GM19467 (cell line): Measurements from ENCODE around the gene EVA1C.
"Not testable (repeated sequence)": the region's sequence is repeated elsewhere in the genome, so short reads cannot be mapped to it uniquely, and the experiment has no call there.

ENCODE experiments used
- ATAC-seq: cut with Tn5 transposase; IDR thresholded peaks from one replicate; pipeline ENCODE4 v1.9.1; 2021; ENCODE audit warnings: mild to moderate bottlenecking, moderate library complexity; ENCODE audit not compliant: unreplicated experiment

Gene EVA1C

GRCh38 chr21:32494934-32495709, 82.6 kb downstream of the EVA1C start:
- no peak for ATAC-seq

GRCh38 chr21:32496568-32496967, 84.1 kb downstream of the EVA1C start:
- no peak for ATAC-seq

- ATAC-seq, result no peak
Measured at GRCh38 chr21:32499249-32500055, 86.9 kb downstream of the EVA1C start.

GRCh38 chr21:32503641-32504040, 91.1 kb downstream of the EVA1C start:
- not testable (repeated sequence) for ATAC-seq

- not testable (repeated sequence) for ATAC-seq
Measured at GRCh38 chr21:32505767-32506166, 93.3 kb downstream of the EVA1C start.

GRCh38 chr21:32506411-32506965, 94.0 kb downstream of the EVA1C start:
- not testable (repeated sequence) for ATAC-seq

- no peak for ATAC-seq
Measured at GRCh38 chr21:32507342-32507919, 94.9 kb downstream of the EVA1C start.

- ATAC-seq, result not testable (repeated sequence)
Measured at GRCh38 chr21:32508036-32508435, 95.5 kb downstream of the EVA1C start.

- ATAC-seq, result no peak
Measured at GRCh38 chr21:32508558-32508957, 96.1 kb downstream of the EVA1C start.

- not testable (repeated sequence) for ATAC-seq
Measured at GRCh38 chr21:32508975-32509374, 96.5 kb downstream of the EVA1C start.

- ATAC-seq, result no peak
Measured at GRCh38 chr21:32514275-32515055, 102.0 kb downstream of the EVA1C start.

- no peak for ATAC-seq
Measured at GRCh38 chr21:32515874-32516273, 103.4 kb downstream of the EVA1C start.

GRCh38 chr21:32516756-32517649, 104.5 kb downstream of the EVA1C start:
- no peak for ATAC-seq

GRCh38 chr21:32519945-32520874, 107.7 kb downstream of the EVA1C start:
- no peak for ATAC-seq

- ATAC-seq, result no peak
Measured at GRCh38 chr21:32520875-32521735, 108.6 kb downstream of the EVA1C start.

GRCh38 chr21:32521736-32522355, 109.3 kb downstream of the EVA1C start:
- ATAC-seq, result no peak

GRCh38 chr21:32523463-32523862, 111.0 kb downstream of the EVA1C start:
- no peak for ATAC-seq
